ENCODE results near the gene C10orf67.

Gene C10orf67

GRCh38 chr10:23338155-23338828, 6.3 kb downstream of the C10orf67 start:
- Histone ChIP-seq H3K27ac (ENCODE audit: low read length) (no peak overlapping the region), H3K27me3 (ENCODE audit: insufficient read depth, low read length) (peaks cover 24% of the 10 kb centered on the region), H3K36me3 (ENCODE audit: insufficient read depth, low read depth, low read length) (no peaks in the 10 kb centered on the region), H3K9me3 (ENCODE audit: insufficient read depth, low read depth, low read length) (no peaks in the 10 kb centered on the region), H3K4me3 (ENCODE audit: low read length) (no peak overlapping the region), H3K4me1 (ENCODE audit: insufficient read depth, low read length) (peaks cover 5% of the 10 kb centered on the region; the same call in 1 of the 2 replicates), H3K9ac (ENCODE audit: low read depth, low read length) (no peak overlapping the region)

GRCh38 chr10:23337616-23338015, 7.0 kb downstream of the C10orf67 start:
- Histone ChIP-seq H3K27ac (ENCODE audit: low read length) (no peak overlapping the region), H3K27me3 (ENCODE audit: insufficient read depth, low read length) (peaks cover 17% of the 10 kb centered on the region), H3K9ac (ENCODE audit: low read depth, low read length) (no peak overlapping the region), H3K9me3 (ENCODE audit: insufficient read depth, low read depth, low read length) (no peaks in the 10 kb centered on the region), H3K36me3 (ENCODE audit: insufficient read depth, low read depth, low read length) (no peaks in the 10 kb centered on the region), H3K4me1 (ENCODE audit: insufficient read depth, low read length) (no peaks in the 10 kb centered on the region), H3K4me3 (ENCODE audit: low read length) (no peak overlapping the region)

DNA sequence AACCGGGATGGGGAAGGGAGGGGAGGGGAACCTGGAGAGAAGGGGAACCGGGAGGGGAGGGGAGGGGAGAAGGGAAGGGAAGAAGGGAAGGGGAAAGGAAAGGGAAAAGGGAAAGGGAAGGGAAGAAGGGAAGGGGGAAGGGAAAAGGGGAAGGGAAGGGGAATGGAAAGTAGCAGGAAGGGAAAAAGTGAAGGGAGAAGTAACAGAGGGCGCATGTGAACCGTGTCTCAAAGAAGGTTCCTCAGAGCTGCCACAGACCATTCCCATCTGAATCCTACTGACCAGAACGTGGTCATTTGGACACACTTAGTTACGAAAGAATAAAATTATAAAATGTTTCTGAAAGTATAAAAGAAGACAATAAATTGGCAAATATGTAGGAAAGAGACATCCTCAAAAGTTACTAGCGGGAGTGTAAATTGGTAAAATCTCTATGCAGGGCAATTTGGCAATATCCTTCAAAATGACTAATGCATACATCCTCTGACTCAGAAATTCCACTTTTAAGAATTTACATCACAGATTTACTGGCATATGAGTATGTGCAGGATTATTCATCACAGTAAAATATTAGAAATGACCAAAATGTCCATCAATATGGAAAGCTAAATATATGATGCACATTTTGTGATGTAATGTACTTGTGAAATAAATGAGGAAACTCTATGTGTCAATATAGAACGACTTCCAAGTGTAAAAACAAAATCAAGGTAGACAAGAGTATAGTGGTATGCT, 12.9 kb downstream of the C10orf67 start:
- Histone ChIP-seq H3K4me3 (ENCODE audit: low read length) (no peak overlapping the region), H3K4me1 (ENCODE audit: insufficient read depth, low read length) (no peaks in the 10 kb centered on the region), H3K9ac (ENCODE audit: low read depth, low read length) (no peak overlapping the region), H3K27ac (ENCODE audit: low read length) (no peak overlapping the region), H3K36me3 (ENCODE audit: insufficient read depth, low read depth, low read length) (no peaks in the 10 kb centered on the region), H3K27me3 (ENCODE audit: insufficient read depth, low read length) (no peaks in the 10 kb centered on the region), H3K9me3 (ENCODE audit: insufficient read depth, low read depth, low read length) (no peaks in the 10 kb centered on the region)

- Histone ChIP-seq H3K27ac (ENCODE audit: low read length) (no peak overlapping the region), H3K36me3 (ENCODE audit: insufficient read depth, low read depth, low read length) (no peaks in the 10 kb centered on the region), H3K4me3 (ENCODE audit: low read length) (no peak overlapping the region), H3K9me3 (ENCODE audit: insufficient read depth, low read depth, low read length) (no peaks in the 10 kb centered on the region), H3K27me3 (ENCODE audit: insufficient read depth, low read length) (no peaks in the 10 kb centered on the region), H3K9ac (ENCODE audit: low read depth, low read length) (no peak overlapping the region), H3K4me1 (ENCODE audit: insufficient read depth, low read length) (no peaks in the 10 kb centered on the region)
These were observed 13.6 kb downstream of the C10orf67 start for GRCh38 chr10:23330948-23331347.

- Histone ChIP-seq H3K36me3 (ENCODE audit: insufficient read depth, low read depth, low read length) (no peaks in the 10 kb centered on the region), H3K9me3 (ENCODE audit: insufficient read depth, low read depth, low read length) (no peaks in the 10 kb centered on the region), H3K27ac (ENCODE audit: low read length) (no peak overlapping the region), H3K9ac (ENCODE audit: low read depth, low read length) (no peak overlapping the region), H3K27me3 (ENCODE audit: insufficient read depth, low read length) (no peaks in the 10 kb centered on the region), H3K4me1 (ENCODE audit: insufficient read depth, low read length) (no peaks in the 10 kb centered on the region), H3K4me3 (ENCODE audit: low read length) (no peak overlapping the region)
These were observed 17.9 kb downstream of the C10orf67 start for GRCh38 chr10:23326544-23327307.

- Histone ChIP-seq H3K9me3 (ENCODE audit: insufficient read depth, low read depth, low read length) (no peaks in the 10 kb centered on the region), H3K27ac (ENCODE audit: low read length) (no peak overlapping the region), H3K36me3 (ENCODE audit: insufficient read depth, low read depth, low read length) (no peaks in the 10 kb centered on the region), H3K27me3 (ENCODE audit: insufficient read depth, low read length) (no peaks in the 10 kb centered on the region), H3K4me3 (ENCODE audit: low read length) (no peak overlapping the region), H3K9ac (ENCODE audit: low read depth, low read length) (no peak overlapping the region), H3K4me1 (ENCODE audit: insufficient read depth, low read length) (no peaks in the 10 kb centered on the region)
These were observed 19.5 kb downstream of the C10orf67 start for GRCh38 chr10:23325132-23325531.

- Histone ChIP-seq H3K4me3 (ENCODE audit: low read length) (no peak overlapping the region), H3K27ac (ENCODE audit: low read length) (no peak overlapping the region), H3K36me3 (ENCODE audit: insufficient read depth, low read depth, low read length) (no peaks in the 10 kb centered on the region), H3K9me3 (ENCODE audit: insufficient read depth, low read depth, low read length) (no peaks in the 10 kb centered on the region), H3K4me1 (ENCODE audit: insufficient read depth, low read length) (no peaks in the 10 kb centered on the region), H3K9ac (ENCODE audit: low read depth, low read length) (no peak overlapping the region), H3K27me3 (ENCODE audit: insufficient read depth, low read length) (no peaks in the 10 kb centered on the region)
These were observed 20.2 kb downstream of the C10orf67 start for GRCh38 chr10:23324351-23324750.

DNA sequence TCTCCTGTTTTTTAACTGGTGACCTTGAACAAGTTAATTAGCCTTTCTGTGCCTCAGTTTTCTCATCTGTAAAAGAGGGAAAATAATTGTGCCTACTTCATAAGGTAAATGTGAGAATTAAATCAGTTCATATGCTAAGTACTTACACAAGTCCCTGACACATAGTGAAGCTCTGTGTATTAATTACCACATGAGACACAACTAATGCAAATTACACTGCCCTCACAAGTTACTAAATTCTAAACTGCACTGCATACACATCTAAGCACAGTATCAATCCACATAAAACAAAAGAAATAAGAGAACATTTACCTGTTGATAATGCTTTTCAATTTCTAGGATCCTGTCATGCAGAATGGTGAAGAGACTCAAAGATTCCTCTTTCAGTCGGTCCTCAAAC, 22.5 kb downstream of the C10orf67 start:
- Histone ChIP-seq H3K36me3 (ENCODE audit: insufficient read depth, low read depth, low read length) (no peaks in the 10 kb centered on the region), H3K9ac (ENCODE audit: low read depth, low read length) (no peak overlapping the region), H3K27ac (ENCODE audit: low read length) (no peak overlapping the region), H3K27me3 (ENCODE audit: insufficient read depth, low read length) (no peaks in the 10 kb centered on the region), H3K4me3 (ENCODE audit: low read length) (no peak overlapping the region), H3K9me3 (ENCODE audit: insufficient read depth, low read depth, low read length) (no peaks in the 10 kb centered on the region), H3K4me1 (ENCODE audit: insufficient read depth, low read length) (no peaks in the 10 kb centered on the region)

- H3K27me3 ChIP-seq (ENCODE audit: insufficient read depth, low read length), result no peaks in the 10 kb centered on the region
- no peak overlapping the region for H3K4me3 ChIP-seq (ENCODE audit: low read length)
- no peaks in the 10 kb centered on the region for H3K4me1 ChIP-seq (ENCODE audit: insufficient read depth, low read length)
- H3K9ac ChIP-seq (ENCODE audit: low read depth, low read length), result no peak overlapping the region
- no peaks in the 10 kb centered on the region for H3K36me3 ChIP-seq (ENCODE audit: insufficient read depth, low read depth, low read length)
- no peaks in the 10 kb centered on the region for H3K9me3 ChIP-seq (ENCODE audit: insufficient read depth, low read depth, low read length)
- no peak overlapping the region for H3K27ac ChIP-seq (ENCODE audit: low read length)
These were observed 24.8 kb downstream of the C10orf67 start for GRCh38 chr10:23319835-23320234.

DNA sequence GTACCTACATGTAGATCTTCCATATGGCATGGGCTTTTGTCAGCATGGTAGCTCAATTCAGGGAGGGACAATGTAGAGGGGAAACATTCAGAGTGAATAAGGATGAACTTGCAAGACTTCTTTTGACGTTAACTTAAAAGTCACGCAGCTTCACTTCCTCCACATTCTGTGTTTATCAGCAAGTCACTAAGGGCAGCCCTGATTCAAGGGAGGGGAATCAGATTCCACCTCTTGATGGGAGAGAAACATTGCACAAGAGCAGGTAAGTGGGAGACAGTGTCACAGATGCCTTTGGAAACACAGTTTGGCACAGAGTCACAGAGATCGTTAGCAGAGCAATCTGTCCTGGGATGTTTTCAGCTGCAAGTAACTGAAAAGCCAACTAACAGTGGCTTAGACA, 26.2 kb downstream of the C10orf67 start:
- Histone ChIP-seq H3K9me3 (ENCODE audit: insufficient read depth, low read depth, low read length) (no peaks in the 10 kb centered on the region), H3K4me3 (ENCODE audit: low read length) (no peak overlapping the region), H3K27ac (ENCODE audit: low read length) (no peak overlapping the region), H3K27me3 (ENCODE audit: insufficient read depth, low read length) (no peaks in the 10 kb centered on the region), H3K4me1 (ENCODE audit: insufficient read depth, low read length) (no peaks in the 10 kb centered on the region), H3K36me3 (ENCODE audit: insufficient read depth, low read depth, low read length) (no peaks in the 10 kb centered on the region), H3K9ac (ENCODE audit: low read depth, low read length) (no peak overlapping the region)

DNA sequence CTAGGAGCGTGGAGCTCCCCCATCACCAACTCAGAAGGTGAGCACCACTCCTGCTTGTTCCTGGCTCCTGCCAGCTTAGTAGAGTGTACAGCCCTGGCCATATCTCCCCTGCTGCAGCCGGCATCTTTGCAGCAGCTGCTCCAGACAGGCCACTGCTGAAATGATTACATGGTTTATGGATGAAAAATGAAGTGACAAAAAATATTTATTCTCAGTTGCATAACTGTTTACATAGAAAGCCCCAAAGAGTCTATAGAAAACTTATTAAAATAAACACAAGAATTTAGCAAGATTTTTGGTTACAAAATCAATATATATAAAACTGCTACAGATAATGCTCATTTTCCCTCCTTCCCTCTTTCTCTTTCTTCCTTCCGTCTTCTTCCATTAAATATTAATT, 27.2 kb downstream of the C10orf67 start:
- Histone ChIP-seq H3K27ac (ENCODE audit: low read length) (no peak overlapping the region), H3K9ac (ENCODE audit: low read depth, low read length) (no peak overlapping the region), H3K4me1 (ENCODE audit: insufficient read depth, low read length) (no peaks in the 10 kb centered on the region), H3K9me3 (ENCODE audit: insufficient read depth, low read depth, low read length) (no peaks in the 10 kb centered on the region), H3K27me3 (ENCODE audit: insufficient read depth, low read length) (no peaks in the 10 kb centered on the region), H3K36me3 (ENCODE audit: insufficient read depth, low read depth, low read length) (no peaks in the 10 kb centered on the region), H3K4me3 (ENCODE audit: low read length) (no peak overlapping the region)

DNA sequence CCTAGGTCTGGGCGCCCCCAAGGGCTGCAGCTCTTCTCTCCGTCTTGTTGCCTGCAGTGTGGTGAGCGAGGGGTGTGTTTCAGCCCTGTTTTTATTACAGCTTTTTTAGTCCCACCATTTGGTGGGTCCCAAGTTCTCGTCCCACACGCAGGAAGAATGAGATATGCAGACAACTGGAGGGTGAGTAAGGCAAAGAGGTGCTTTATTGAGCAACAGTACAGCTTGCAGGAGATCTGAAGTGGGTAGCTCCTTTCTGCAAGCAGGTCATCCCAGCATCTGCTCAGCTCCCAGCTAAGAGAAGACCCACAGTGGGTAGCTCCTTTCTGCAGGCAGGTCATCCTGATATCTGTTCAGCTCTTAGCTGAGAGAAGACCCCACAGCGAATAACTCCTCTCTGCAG, 28.2 kb downstream of the C10orf67 start:
- Histone ChIP-seq H3K9ac (ENCODE audit: low read depth, low read length) (no peak overlapping the region), H3K27ac (ENCODE audit: low read length) (no peak overlapping the region), H3K4me1 (ENCODE audit: insufficient read depth, low read length) (no peaks in the 10 kb centered on the region), H3K9me3 (ENCODE audit: insufficient read depth, low read depth, low read length) (no peaks in the 10 kb centered on the region), H3K27me3 (ENCODE audit: insufficient read depth, low read length) (no peaks in the 10 kb centered on the region), H3K36me3 (ENCODE audit: insufficient read depth, low read depth, low read length) (no peaks in the 10 kb centered on the region), H3K4me3 (ENCODE audit: low read length) (no peak overlapping the region)

All from iPS-20b (cell line).